Stimulated activated naive CD4-positive, alpha-beta T cell treated with Interleukin-2 at 50 U/mL for 16 hours (primary cell): Measurements from ENCODE around the gene SEMA4F.
"Not testable (repeated sequence)": the region's sequence is repeated elsewhere in the genome, so short reads cannot be mapped to it uniquely, and the experiment has no call there.

Experiments used
- DNase-seq: peaks from one replicate; lab custom pipeline; 2025; lab: John Stamatoyannopoulos, UW

SEMA4F gene

GRCh38 chr2:74653985-74654882 lies at the start of gene SEMA4F:
SEMA4F (plus strand) TSS chr2:74654247; CDS start chr2:74654377, 130 bp downstream.
- DNase-seq: peak; percentile 94

- DNase-seq: no peak
These were observed 47.1 kb upstream of the SEMA4F start for GRCh38 chr2:74606927-74607326.

GRCh38 chr2:74617122-74617521 lies 36.9 kb upstream of the SEMA4F start:
- DNase-seq: no peak

- no peak for DNase-seq
These were observed 35.5 kb upstream of the SEMA4F start for GRCh38 chr2:74618410-74619083.

GRCh38 chr2:74619651-74620297 lies 34.3 kb upstream of the SEMA4F start:
- no peak for DNase-seq

- no peak for DNase-seq
These were observed 33.4 kb upstream of the SEMA4F start for GRCh38 chr2:74620671-74621070.

- no peak for DNase-seq
These were observed 28.2 kb upstream of the SEMA4F start for GRCh38 chr2:74625658-74626425.

GRCh38 chr2:74628538-74629105 lies 25.4 kb upstream of the SEMA4F start:
- no peak for DNase-seq

- DNase-seq: not testable (repeated sequence)
These were observed 23.6 kb upstream of the SEMA4F start for GRCh38 chr2:74630454-74630853.

GRCh38 chr2:74632209-74632938 lies 21.7 kb upstream of the SEMA4F start:
- no peak for DNase-seq

- no peak for DNase-seq
These were observed 21.1 kb upstream of the SEMA4F start for GRCh38 chr2:74632939-74633312.

GRCh38 chr2:74639550-74639949 lies 14.5 kb upstream of the SEMA4F start:
- DNase-seq: no peak

- no peak for DNase-seq
These were observed 8.7 kb upstream of the SEMA4F start for GRCh38 chr2:74645344-74645743.

- no peak for DNase-seq
These were observed 7.8 kb upstream of the SEMA4F start for GRCh38 chr2:74646201-74646600.

- DNase-seq: no peak
These were observed 7.1 kb upstream of the SEMA4F start for GRCh38 chr2:74646834-74647482.

GRCh38 chr2:74648009-74648443 lies 6.0 kb upstream of the SEMA4F start, which contains the start of gene M1AP:
M1AP (minus strand) TSS chr2:74648330; CDS start chr2:74640275, 8,055 bp downstream.
- no peak for DNase-seq

GRCh38 chr2:74653589-74653984 lies 460 bp upstream of the SEMA4F start:
- DNase-seq: no peak

GRCh38 chr2:74655579-74655978 lies 1.5 kb downstream of the SEMA4F start:
- no peak for DNase-seq

- no peak for DNase-seq
These were observed 4.5 kb downstream of the SEMA4F start for GRCh38 chr2:74658516-74658915.

- no peak for DNase-seq
These were observed 5.4 kb downstream of the SEMA4F start for GRCh38 chr2:74659462-74659861.
